Immature natural killer cell (primary cell): ENCODE results near the gene LRP4. TPM values are rescaled to one million over a fixed set of nuclear protein-coding genes. Genes with fewer than 3 reads are reported as not detected.

ENCODE experiments used
- DNase-seq, 3 donors: peaks; one replicate each; pipeline ENCODE4 v3.0.0; 2022; ENCODE audit warnings: mixed read lengths in 1 of 3
- H3K27ac Mint-ChIP-seq, 6 donors: one replicate each; pipeline ENCODE4 v1.8.0; 2020; ENCODE audit warnings: mixed read lengths in 6 of 6, mild to moderate bottlenecking in 5 of 6, inconsistent platforms in 4 of 6, moderate library complexity in 3 of 6
- H3K27me3 Mint-ChIP-seq, 3 donors: one replicate each; pipeline ENCODE4 v1.8.0; 2020 to 2021; ENCODE audit warnings: low read depth in 3 of 3, mild to moderate bottlenecking in 3 of 3, mixed read lengths in 3 of 3, moderate library complexity in 3 of 3, inconsistent platforms in 1 of 3
- H3K36me3 Mint-ChIP-seq, 3 donors: one replicate each; pipeline ENCODE4 v1.8.0; 2020; ENCODE audit warnings: mixed read lengths in 3 of 3, inconsistent platforms in 2 of 3, mild to moderate bottlenecking in 2 of 3
- H3K4me1 Mint-ChIP-seq, 2 donors: one replicate each; pipeline ENCODE4 v1.8.0; 2020; ENCODE audit warnings: inconsistent platforms in 2 of 2, mild to moderate bottlenecking in 2 of 2, mixed read lengths in 2 of 2, moderate library complexity in 1 of 2
- H3K4me3 Mint-ChIP-seq, 5 donors: one replicate each; pipeline ENCODE4 v1.8.0; 2020; ENCODE audit warnings: mild to moderate bottlenecking in 5 of 5, mixed read lengths in 5 of 5, inconsistent platforms in 3 of 5, moderate library complexity in 3 of 5
- H3K9me3 Mint-ChIP-seq, 6 donors: one replicate each; pipeline ENCODE4 v1.8.0; 2020; ENCODE audit warnings: mild to moderate bottlenecking in 6 of 6, mixed read lengths in 6 of 6, inconsistent platforms in 4 of 6, moderate library complexity in 3 of 6
- polyA plus RNA-seq, 3 donors: library from polyadenylated mRNA; unstranded; fragments of 300-500 nt; fragmentation: Illumina TruSeq; gene quantifications; one replicate each; pipeline ENCODE4 v1.2.3, GENCODE V29; 2021

The LRP4 gene
- polyA plus RNA-seq, 3 donors from 2014 or later, result not detected

- H3K36me3 Mint-ChIP-seq, result no peaks in the 10 kb centered on the region
- H3K27me3 Mint-ChIP-seq, result peaks cover 0 to 6% (median 2%) of the 10 kb centered on the region in 3 donors
- no peak overlapping the region for H3K4me3 Mint-ChIP-seq
- no peaks in the 10 kb centered on the region for H3K4me1 Mint-ChIP-seq
- H3K27ac Mint-ChIP-seq, result no peak overlapping the region
- no peaks in the 10 kb centered on the region for H3K9me3 Mint-ChIP-seq
- no peak for DNase-seq
Measured at GRCh38 chr11:46865340-46865739, 53.0 kb downstream of the LRP4 start.

DNA sequence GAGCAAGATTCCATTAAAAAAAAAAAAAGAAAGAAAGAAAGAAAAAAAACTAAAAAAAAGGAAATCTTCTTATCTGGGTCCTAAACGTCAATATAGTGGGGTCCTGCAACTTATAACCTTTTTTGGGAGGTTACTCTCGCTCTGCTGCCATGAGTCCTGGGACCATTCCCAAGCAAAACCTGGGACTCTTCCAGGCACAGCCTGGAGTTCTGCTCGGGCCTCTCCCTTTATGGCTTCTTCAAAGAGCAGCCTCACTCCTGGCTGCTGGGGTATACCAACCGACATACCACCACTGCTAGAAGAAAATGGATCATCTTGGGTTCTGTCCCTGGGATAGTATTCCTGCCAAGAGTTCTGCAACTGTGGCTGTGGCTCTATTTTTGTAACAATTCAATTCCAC is 58.1 kb downstream of the LRP4 start:
- H3K9me3 Mint-ChIP-seq, result no peaks in the 10 kb centered on the region
- H3K27me3 Mint-ChIP-seq, result peaks cover 0 to 6% (median 0%) of the 10 kb centered on the region in 3 donors
- no peak overlapping the region for H3K27ac Mint-ChIP-seq
- H3K4me3 Mint-ChIP-seq, result no peak overlapping the region
- no peaks in the 10 kb centered on the region for H3K4me1 Mint-ChIP-seq
- no peaks in the 10 kb centered on the region for H3K36me3 Mint-ChIP-seq
- DNase-seq, result no peak

GRCh38 chr11:46858920-46859546 is 59.3 kb downstream of the LRP4 start:
- no peaks in the 10 kb centered on the region for H3K36me3 Mint-ChIP-seq
- no peaks in the 10 kb centered on the region for H3K9me3 Mint-ChIP-seq
- peak overlapping the region in 1 of 6 donors; percentile 23 for H3K27ac Mint-ChIP-seq
- no peaks in the 10 kb centered on the region for H3K4me1 Mint-ChIP-seq
- no peak overlapping the region for H3K4me3 Mint-ChIP-seq
- no peak for DNase-seq
- no peaks in the 10 kb centered on the region for H3K27me3 Mint-ChIP-seq

GRCh38 chr11:46857666-46858065 is 60.7 kb downstream of the LRP4 start:
- no peak for DNase-seq
- H3K27me3 Mint-ChIP-seq, result no peaks in the 10 kb centered on the region
- no peaks in the 10 kb centered on the region for H3K9me3 Mint-ChIP-seq
- H3K4me1 Mint-ChIP-seq, result no peaks in the 10 kb centered on the region
- no peak overlapping the region for H3K4me3 Mint-ChIP-seq
- H3K27ac Mint-ChIP-seq, result no peak overlapping the region
- no peaks in the 10 kb centered on the region for H3K36me3 Mint-ChIP-seq

- Mint-ChIP-seq H3K9me3 (no peaks in the 10 kb centered on the region), H3K27ac (no peak overlapping the region), H3K4me3 (no peak overlapping the region), H3K27me3 (no peaks in the 10 kb centered on the region), H3K36me3 (no peaks in the 10 kb centered on the region), H3K4me1 (no peaks in the 10 kb centered on the region)
- no peak for DNase-seq
Measured at GRCh38 chr11:46856605-46857343, 61.6 kb downstream of the LRP4 start.

DNA sequence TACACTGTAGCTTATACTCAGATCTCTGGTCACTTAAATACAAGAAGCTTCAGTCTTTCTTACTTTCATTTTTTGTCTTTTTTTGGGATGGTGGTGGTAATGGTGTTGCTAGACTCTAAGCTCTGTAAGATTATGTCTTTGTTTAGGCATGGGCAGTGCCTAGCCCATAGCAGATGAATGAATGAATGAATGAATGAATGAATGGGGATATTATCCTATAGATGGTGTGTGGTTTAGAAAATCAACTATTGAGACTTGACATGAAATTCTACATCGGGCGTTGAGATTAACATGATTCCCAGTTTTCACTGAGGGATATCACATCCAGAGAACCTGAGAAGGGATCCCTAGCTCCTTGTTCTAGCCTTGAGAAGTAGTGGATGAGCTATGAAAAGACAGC is 62.5 kb downstream of the LRP4 start:
- Mint-ChIP-seq H3K27ac (no peak overlapping the region), H3K4me1 (no peaks in the 10 kb centered on the region), H3K36me3 (no peaks in the 10 kb centered on the region), H3K4me3 (no peak overlapping the region), H3K27me3 (no peaks in the 10 kb centered on the region), H3K9me3 (no peaks in the 10 kb centered on the region)
- no peak for DNase-seq

DNA sequence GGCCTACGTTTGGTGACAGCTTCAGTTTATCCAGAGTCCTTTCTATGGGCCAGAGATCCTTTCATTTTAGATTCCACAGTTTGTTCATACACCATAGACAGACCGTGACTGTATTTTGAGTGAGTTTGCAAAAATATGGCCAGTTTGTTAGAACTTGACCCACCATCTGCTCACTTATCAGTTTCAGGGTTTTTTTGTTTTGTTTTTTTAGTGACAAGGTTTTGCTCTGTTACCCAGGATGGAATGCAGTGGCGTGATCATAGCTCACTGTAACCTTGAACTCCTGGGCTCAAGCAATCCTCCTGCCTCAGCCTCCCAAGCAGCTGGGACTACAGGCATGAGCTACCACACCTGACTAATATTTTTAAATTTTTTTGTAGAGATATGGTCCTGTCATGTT is 63.2 kb downstream of the LRP4 start:
- Mint-ChIP-seq H3K4me3 (no peak overlapping the region), H3K27ac (no peak overlapping the region), H3K36me3 (no peaks in the 10 kb centered on the region), H3K27me3 (no peaks in the 10 kb centered on the region), H3K4me1 (no peaks in the 10 kb centered on the region), H3K9me3 (no peaks in the 10 kb centered on the region)
- DNase-seq, result no peak

DNA sequence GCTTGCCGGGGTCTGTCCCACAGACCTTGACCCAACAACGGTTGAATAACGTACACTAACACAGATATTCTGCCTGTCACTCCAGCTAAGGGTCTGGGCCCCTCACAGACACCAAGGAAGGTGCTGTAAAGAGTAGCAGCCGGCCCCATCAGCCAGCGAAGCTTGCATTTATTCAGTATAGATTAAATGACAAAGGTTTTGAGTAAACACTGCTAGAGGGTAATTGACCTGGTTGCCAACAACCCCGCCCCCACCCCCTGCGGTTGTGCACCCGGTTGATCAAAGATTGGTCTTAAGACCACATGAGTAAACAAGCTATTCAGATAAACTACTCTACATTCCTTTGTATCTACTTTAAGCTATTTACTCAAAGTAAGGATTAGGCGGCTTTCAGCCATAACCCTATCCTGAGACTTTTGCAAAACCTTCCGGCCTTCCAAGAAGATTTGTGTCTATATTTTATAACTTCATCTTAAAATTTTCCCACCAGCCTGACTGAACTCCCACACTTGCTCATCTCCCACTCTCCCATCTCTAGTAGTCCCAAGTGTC is 67.4 kb downstream of the LRP4 start:
- Mint-ChIP-seq H3K9me3 (no peaks in the 10 kb centered on the region), H3K36me3 (no peaks in the 10 kb centered on the region), H3K27ac (no peak overlapping the region), H3K4me3 (no peak overlapping the region), H3K27me3 (peaks cover 5 to 8% (median 6%) of the 10 kb centered on the region in 3 donors), H3K4me1 (peaks cover 5 to 8% of the 10 kb centered on the region in 2 donors)
- DNase-seq, result no peak

- H3K9me3 Mint-ChIP-seq, result no peaks in the 10 kb centered on the region
- H3K27ac Mint-ChIP-seq, result no peak overlapping the region
- H3K4me1 Mint-ChIP-seq, result peaks cover 15 to 19% of the 10 kb centered on the region in 2 donors
- peaks cover 8 to 15% (median 10%) of the 10 kb centered on the region in 3 donors for H3K27me3 Mint-ChIP-seq
- no peak for DNase-seq
- H3K36me3 Mint-ChIP-seq, result no peaks in the 10 kb centered on the region
- H3K4me3 Mint-ChIP-seq, result no peak overlapping the region
Measured at GRCh38 chr11:46849631-46850030, 68.7 kb downstream of the LRP4 start.

DNA sequence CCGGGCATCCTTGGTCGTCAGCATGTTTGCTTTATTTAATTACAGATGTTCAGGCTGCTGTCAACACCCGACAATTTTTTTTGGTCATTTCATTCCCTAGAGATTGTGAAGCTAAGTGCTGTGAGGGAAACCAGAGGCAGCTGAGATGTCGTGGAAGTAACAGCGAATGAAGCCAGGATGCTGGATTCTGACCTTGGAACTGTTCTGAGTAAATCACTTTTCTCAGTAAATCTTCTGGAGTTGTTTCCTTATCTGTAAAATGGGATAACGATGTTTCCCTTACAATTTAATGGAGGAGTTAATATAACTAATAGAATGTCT is 71.9 kb downstream of the LRP4 start:
- H3K27ac Mint-ChIP-seq, result peak overlapping the region; percentile 83 to 95 (median 92)
- H3K36me3 Mint-ChIP-seq, result no peaks in the 10 kb centered on the region
- peaks cover 8 to 15% (median 10%) of the 10 kb centered on the region in 3 donors for H3K27me3 Mint-ChIP-seq
- H3K4me3 Mint-ChIP-seq, result peak overlapping the region; percentile 97 to 98 (median 97)
- no peak for DNase-seq
- no peaks in the 10 kb centered on the region for H3K9me3 Mint-ChIP-seq
- H3K4me1 Mint-ChIP-seq, result peaks cover 35 to 46% of the 10 kb centered on the region in 2 donors

DNA sequence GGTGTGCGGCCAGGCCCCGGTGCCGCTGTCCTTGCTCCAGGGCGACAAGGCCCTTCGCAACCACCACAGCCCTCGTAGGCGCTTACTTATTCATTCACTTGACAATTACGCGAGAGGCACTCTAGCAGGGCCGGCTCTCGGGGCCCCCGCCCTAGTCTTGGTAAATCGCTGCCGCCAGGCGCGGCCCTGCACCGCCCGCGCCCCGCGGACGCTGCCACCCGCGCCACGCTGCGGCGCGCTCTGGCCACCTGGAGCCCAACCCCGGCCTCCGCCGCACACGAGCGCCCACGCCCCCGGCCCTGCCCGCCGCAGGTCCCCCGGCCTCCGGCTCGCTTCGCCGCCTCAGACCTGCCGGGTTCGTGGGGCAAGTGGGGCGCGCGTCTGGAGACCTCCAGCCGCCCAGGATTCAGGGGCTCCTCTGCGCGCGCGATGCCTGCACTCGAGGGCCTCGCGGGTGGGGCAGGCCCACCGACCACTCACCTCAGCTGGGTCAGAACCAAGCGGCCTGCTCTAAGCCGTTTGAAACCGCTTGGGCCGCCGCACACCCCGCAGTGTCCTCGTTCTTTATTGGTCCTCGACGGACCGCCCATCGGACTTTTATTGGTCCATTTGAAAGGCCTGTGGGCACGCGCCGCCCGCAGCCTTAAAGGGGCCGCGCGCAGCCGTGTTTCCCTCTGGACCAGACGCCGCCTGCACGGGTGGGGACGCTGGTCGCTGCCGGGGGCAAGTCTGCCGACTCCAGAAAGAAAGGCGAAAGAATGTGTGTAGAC is 72.4 kb downstream of the LRP4 start, which contains the start of gene CKAP5:
CKAP5 (minus strand) TSS at position 541 of the 770 bp plus-strand sequence. CDS start 25,049 bp downstream, outside the sequence.
- Mint-ChIP-seq H3K27me3 (peaks cover 8 to 15% (median 10%) of the 10 kb centered on the region in 3 donors), H3K36me3 (no peaks in the 10 kb centered on the region), H3K4me1 (peaks cover 36 to 46% of the 10 kb centered on the region in 2 donors)

DNA sequence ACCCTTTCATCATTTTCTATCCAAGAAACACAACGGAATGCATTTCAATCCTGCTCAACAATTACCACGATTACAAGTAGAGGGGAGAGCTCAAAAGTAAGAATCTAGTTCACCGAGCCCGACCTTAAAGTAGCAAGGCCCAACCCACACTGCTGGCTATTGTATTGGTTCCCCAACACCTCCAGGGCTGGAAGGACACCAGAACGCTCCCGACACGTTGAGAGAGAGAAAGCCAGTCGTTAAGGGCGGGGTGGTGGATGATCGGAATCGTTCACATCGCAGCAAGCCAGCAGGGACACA is 73.0 kb downstream of the LRP4 start:
- H3K4me3 Mint-ChIP-seq, result peak overlapping the region; percentile 83 to 92 (median 89)
- no peaks in the 10 kb centered on the region for H3K9me3 Mint-ChIP-seq
- H3K27ac Mint-ChIP-seq, result peak overlapping the region; percentile 83 to 94 (median 90)
- no peaks in the 10 kb centered on the region for H3K36me3 Mint-ChIP-seq
- H3K4me1 Mint-ChIP-seq, result peaks cover 36 to 46% of the 10 kb centered on the region in 2 donors
- no peak for DNase-seq
- H3K27me3 Mint-ChIP-seq, result peaks cover 8 to 15% (median 10%) of the 10 kb centered on the region in 3 donors

More for the DNA sequence above, 72.4 kb downstream of the LRP4 start, which contains the start of gene CKAP5:
- peak; percentile 87 to 89 (median 88) for DNase-seq
- peak within 1 kb of the TSS; percentile 83 to 95 (median 94) for H3K27ac Mint-ChIP-seq
- H3K9me3 Mint-ChIP-seq, result no peaks in the 10 kb centered on the region
- H3K4me3 Mint-ChIP-seq, result peak within 1 kb of the TSS; percentile 97 to 98 (median 97)

GRCh38 chr11:46840116-46840515 is 78.2 kb downstream of the LRP4 start:
- peaks cover 38 to 52% of the 10 kb centered on the region in 2 donors for H3K4me1 Mint-ChIP-seq
- H3K9me3 Mint-ChIP-seq, result no peaks in the 10 kb centered on the region
- H3K36me3 Mint-ChIP-seq, result no peaks in the 10 kb centered on the region
- no peak overlapping the region for H3K4me3 Mint-ChIP-seq
- DNase-seq, result no peak
- H3K27me3 Mint-ChIP-seq, result peaks cover 0 to 3% (median 0%) of the 10 kb centered on the region in 3 donors
- no peak overlapping the region for H3K27ac Mint-ChIP-seq

GRCh38 chr11:46838501-46838900 is 79.8 kb downstream of the LRP4 start:
- no peak overlapping the region for H3K4me3 Mint-ChIP-seq
- H3K9me3 Mint-ChIP-seq, result no peaks in the 10 kb centered on the region
- no peaks in the 10 kb centered on the region for H3K36me3 Mint-ChIP-seq
- peaks cover 23 to 40% of the 10 kb centered on the region in 2 donors for H3K4me1 Mint-ChIP-seq
- no peak for DNase-seq
- no peak overlapping the region for H3K27ac Mint-ChIP-seq
- no peaks in the 10 kb centered on the region for H3K27me3 Mint-ChIP-seq
